HepG2 (cell line): Measurements from ENCODE around the gene ME3. TPM values are rescaled to one million over a fixed set of nuclear protein-coding genes. Genes with fewer than 3 reads are reported as not detected.

Source experiments
- ATAC-seq: fragments of 200-7000 bp; cut with Tn5 transposase; 3 replicates; pipeline ENCODE4 v1.9.1; 2020; ENCODE audit warnings: mild to moderate bottlenecking, moderate library complexity
- BruUV-seq: library from RNA; stranded (reverse); fragments of 400-500 nt; replicated peaks from 2 replicates; lab custom pipeline; 2021; lab: Mats Ljungman, UMichigan
- CTCF ChIA-PET: fragments of 300-600 bp; formaldehyde crosslinking; extraction: SDS; loops from one replicate; lab custom pipeline; 2021; ENCODE audit warnings: low total read pairs, inconsistent platforms, low intra/inter-chr PET ratio; lab: Yijun Ruan, JAX
- POLR2A ChIA-PET: fragments of 350-600 bp; sonication (Branson Sonifier 250); formaldehyde crosslinking; loops from one replicate; lab custom pipeline; 2020; ENCODE audit warnings: antibody characterized with exemption, inconsistent platforms; lab: Yijun Ruan, JAX
- DNase-seq: peaks from one replicate; pipeline ENCODE4 v3.0.0-alpha.2; 2015; ENCODE audit warnings: low spot score
- FAIRE-seq: peaks from 3 replicates; lab custom pipeline; 2011; peaks lifted over from hg19 to GRCh38; lab: Jason Lieb, UNC
- H2AFZ ChIP-seq: one replicate; pipeline ENCODE4 v1.6.1; 2011; ENCODE audit warnings: low read length, inconsistent platforms
- H3K27ac ChIP-seq: fragments of 300-600 bp; 3 replicates; pipeline ENCODE4 v1.8.0; 2011; ENCODE audit warnings: mixed run types, mild to moderate bottlenecking, mixed read lengths, low read length, inconsistent platforms; ENCODE audit not compliant: insufficient read depth; ENCODE audit errors: extremely low read length
- H3K27me3 ChIP-seq, 2 experiments: fragments of 200-600 bp in 1 of 2; 2 replicates in 1 of 2; 3 replicates in 1 of 2; pipeline versions ENCODE4 v1.6.0 to v1.8.0; 2011; ENCODE audit warnings: low read length in 2 of 2, mild to moderate bottlenecking in 2 of 2, moderate library complexity in 2 of 2, inconsistent platforms in 1 of 2; ENCODE audit not compliant: insufficient read depth in 2 of 2, control insufficient read depth in 1 of 2
- H3K36me3 ChIP-seq, 2 experiments: fragments of 200-600 bp in 1 of 2; replicated peaks in 1 of 2; 2 replicates in 1 of 2; 3 replicates in 1 of 2; pipeline versions ENCODE4 v1.5.1 to v1.8.0; 2011; ENCODE audit warnings: low read length in 2 of 2, inconsistent platforms in 1 of 2; ENCODE audit not compliant: insufficient read depth in 2 of 2, control insufficient read depth in 1 of 2
- H3K4me1 ChIP-seq: 2 replicates; pipeline ENCODE4 v1.5.1; 2012; ENCODE audit warnings: low read length, inconsistent platforms; ENCODE audit not compliant: insufficient read depth
- H3K4me2 ChIP-seq: 2 replicates; pipeline ENCODE4 v1.6.0; 2011; ENCODE audit warnings: low read depth, low read length, inconsistent platforms
- H3K4me3 ChIP-seq, 3 experiments: fragments of 200-600 bp in 1 of 3; sonication (generic), shearing (Covaris generic) in 1 of 3; replicated peaks in 1 of 3; 2 replicates each; pipeline ENCODE4 v1.5.1; 2011 to 2016; ENCODE audit warnings: low read length in 3 of 3, inconsistent platforms in 2 of 3, low read depth in 2 of 3, mild to moderate bottlenecking in 2 of 3, control low read depth in 1 of 3, mixed read lengths in 1 of 3; ENCODE audit not compliant: insufficient read depth in 1 of 3
- H3K79me2 ChIP-seq: one replicate; pipeline ENCODE4 v1.6.1; 2011; ENCODE audit warnings: low read length, inconsistent platforms; ENCODE audit not compliant: insufficient read depth
- H3K9ac ChIP-seq: 2 replicates; pipeline ENCODE4 v1.6.0; 2011; ENCODE audit warnings: mild to moderate bottlenecking, low read depth, low read length, inconsistent platforms; ENCODE audit not compliant: insufficient read depth
- H3K9me3 ChIP-seq: 2 replicates; pipeline ENCODE4 v1.5.1; 2012; ENCODE audit warnings: mild to moderate bottlenecking, low read length
- H4K20me1 ChIP-seq: 2 replicates; pipeline ENCODE4 v1.6.0; 2011; ENCODE audit warnings: inconsistent platforms, mild to moderate bottlenecking, low read length, moderate library complexity; ENCODE audit not compliant: insufficient read depth
- ARID5B ChIP-seq: IDR thresholded peaks from 2 replicates; pipeline ENCODE4 v1.4.0; 2020; ENCODE audit warnings: mild to moderate bottlenecking, missing genetic modification reagents
- ATF7 ChIP-seq, 2 experiments: fragments of 450-650 bp in 1 of 2; sonication (generic) in 1 of 2; formaldehyde crosslinking in 1 of 2; IDR thresholded peaks; 2 replicates each; pipeline versions ENCODE4 v1.4.0 to v1.6.1; 2016 to 2020; ENCODE audit warnings: antibody characterized with exemption in 1 of 2, mild to moderate bottlenecking in 1 of 2, missing genetic modification reagents in 1 of 2
- CEBPG ChIP-seq: IDR thresholded peaks from 2 replicates; pipeline ENCODE4 v1.6.1; 2016
- CTCF ChIP-seq: sonication (generic); formaldehyde crosslinking; IDR thresholded peaks from 2 replicates; pipeline ENCODE4 v1.5.0; 2020; ENCODE audit warnings: mild to moderate bottlenecking, missing genetic modification reagents, moderate library complexity
- ISL2 ChIP-seq: sonication (generic); formaldehyde crosslinking; IDR thresholded peaks from 2 replicates; pipeline ENCODE4 v1.5.0; 2020; ENCODE audit warnings: missing genetic modification reagents
- NBN ChIP-seq: fragments of 450-650 bp; conservative IDR thresholded peaks from 2 replicates; pipeline ENCODE4 v1.6.1; 2017
- PCBP2 ChIP-seq: fragments of 200-400 bp; formaldehyde crosslinking; optimal IDR thresholded peaks from 2 replicates; pipeline ENCODE3; 2018; ENCODE audit warnings: low read length, low read depth; ENCODE audit not compliant: poor library complexity, severe bottlenecking
- RARG ChIP-seq: sonication (generic); formaldehyde crosslinking; IDR thresholded peaks from 2 replicates; pipeline ENCODE4 v1.4.0; 2020; ENCODE audit warnings: low read depth, mild to moderate bottlenecking, missing genetic modification reagents
- RXRB ChIP-seq: IDR thresholded peaks from 2 replicates; pipeline ENCODE4 v1.6.1; 2016; ENCODE audit warnings: borderline replicate concordance, missing genetic modification reagents, missing compliant biosample characterization
- SOX6 ChIP-seq, 2 experiments: fragments of 450-650 bp in 1 of 2; sonication (generic) in 1 of 2; formaldehyde crosslinking in 1 of 2; IDR thresholded peaks; 2 replicates each; pipeline versions ENCODE4 v1.4.0 to v1.6.1; 2017 to 2020; ENCODE audit warnings: antibody characterized with exemption in 1 of 2, mild to moderate bottlenecking in 1 of 2, missing genetic modification reagents in 1 of 2
- TBX2 ChIP-seq: sonication (generic); formaldehyde crosslinking; IDR thresholded peaks from 2 replicates; pipeline ENCODE4 v1.5.0; 2020; ENCODE audit warnings: missing genetic modification reagents, mild to moderate bottlenecking, borderline replicate concordance
- TIGD3 ChIP-seq: sonication (generic); formaldehyde crosslinking; IDR thresholded peaks from 2 replicates; pipeline ENCODE4 v1.5.1; 2020; ENCODE audit warnings: mild to moderate bottlenecking, missing genetic modification reagents, borderline replicate concordance
- ZC3H4 ChIP-seq: sonication (generic); formaldehyde crosslinking; IDR thresholded peaks from 2 replicates; pipeline ENCODE4 v1.4.0; 2020; ENCODE audit warnings: missing genetic modification reagents, borderline replicate concordance
- ZGPAT ChIP-seq: IDR thresholded peaks from 2 replicates; pipeline ENCODE4 v1.6.1; 2016; ENCODE audit warnings: mild to moderate bottlenecking
- ZNF563 ChIP-seq: sonication (generic); formaldehyde crosslinking; IDR thresholded peaks from 2 replicates; pipeline ENCODE4 v1.8.0; 2022; ENCODE audit warnings: mild to moderate bottlenecking, moderate library complexity, missing genetic modification reagents
- ZNF878 ChIP-seq: sonication (generic); formaldehyde crosslinking; IDR thresholded peaks from 2 replicates; pipeline ENCODE4 v1.8.1; 2023; ENCODE audit warnings: mild to moderate bottlenecking, missing genetic modification reagents, moderate library complexity
- WGBS: methylation state at CpG from one replicate; pipeline ENCODE4 v1.1.6; 2017; ENCODE audit warnings: low lambda C conversion rate; 5-methylcytosine and 5-hydroxymethylcytosine counted together
- in situ Hi-C: cut with HindIII; loops from 2 replicates; pipeline ENCODE4 v1.10.0; 2017; ENCODE audit warnings: low pct_unique_long_range_greater_than_20kb; ENCODE audit not compliant: extremely low pct_ligation_motif_present
- intact Hi-C: fragments of 100-400 bp; cut with micrococcal nuclease; formaldehyde crosslinking; loops from one replicate; pipeline ENCODE4 v1.10.0; 2022; ENCODE audit not compliant: unreplicated experiment
- polyA plus RNA-seq, 8 experiments: library from polyadenylated mRNA; depleted of rRNA in 3 of 8; stranded (reverse) in 7 of 8; unstranded in 1 of 8; fragments of >200 nt; fragmentation: Illumina TruSeq in 4 of 8; extraction: Trizol in 4 of 8; gene quantifications; 2 replicates each; pipeline versions ENCODE4 v1.2.1 to v1.2.3, GENCODE V29; 2011 to 2016; ENCODE audit warnings: low read depth in 4 of 8, missing spikeins in 1 of 8, mixed read lengths in 1 of 8; ENCODE audit not compliant: insufficient read depth in 1 of 8
- total RNA-seq, 5 experiments: library from RNA; depleted of rRNA; stranded (reverse); fragments of >200 nt; fragmentation: Illumina TruSeq; extraction: Trizol; gene quantifications; 2 replicates each; pipeline ENCODE4 v1.2.3, GENCODE V29; 2016; ENCODE audit warnings: low read depth in 1 of 5

Gene ME3
- total and polyA plus RNA-seq, 2 of the 13 experiments (the other 11 are each of a cell fraction or from before 2014, with no cell fraction given): not detected

GRCh38 chr11:86499723-86500129, 172.7 kb downstream of the ME3 start:
- ChIA-PET CTCF (no interaction called here), POLR2A (interaction anchor here (1.1 to 2.0 kb wide), 4 partner anchors 14 to 23 kb away, joined by 3 to 8 read pairs (median 6); no protein-coding TSS in a partner anchor)
- ATAC-seq: peak; percentile 88
- no peaks in the 10 kb centered on the region for H3K79me2 ChIP-seq
- H3K4me2 ChIP-seq: 0 out of 2 replicates have a peak overlapping the region, but pooled peaks have one; percentile 6
- WGBS: 0% methylated on average over 3 of the region's 4 CpGs
- in situ Hi-C loops: no loop called here
- H2AFZ ChIP-seq: no peak overlapping the region
- no peaks in the 10 kb centered on the region; a peak in 1 of 5 replicates for H3K27me3 ChIP-seq
- no peak overlapping the region for H3K4me3 ChIP-seq
- no peaks in the 10 kb centered on the region for H3K36me3 ChIP-seq
- intact Hi-C loops: no loop called here
- no peak overlapping the region for H3K27ac ChIP-seq
- no peaks in the 10 kb centered on the region for H4K20me1 ChIP-seq
- BruUV-seq: no TSS peak
- H3K4me1 ChIP-seq: peaks cover 20% of the 10 kb centered on the region
- H3K9me3 ChIP-seq: no peaks in the 10 kb centered on the region
- peak; percentile 87 for FAIRE-seq
- DNase-seq: peak; percentile 73
- H3K9ac ChIP-seq: no peak overlapping the region
- no peak for TF ChIP-seq ATF7 (IDR thresholded peaks at IDR 0.05)
- TF ChIP-seq ATF7 (CRISPR knock-in tag; IDR thresholded peaks at IDR 0.05): no peak
- TF ChIP-seq NBN: no peak
- no peak for TF ChIP-seq SOX6 (IDR thresholded peaks at IDR 0.05)
- TF ChIP-seq SOX6 (CRISPR knock-in tag; IDR thresholded peaks at IDR 0.05): peak; percentile 68
- TF ChIP-seq ZGPAT (CRISPR knock-in tag): 0 out of 2 replicates have a peak, but pooled peaks have one; percentile 53
- TF ChIP-seq ZC3H4 (CRISPR knock-in tag): no peak
- no peak for TF ChIP-seq CTCF (CRISPR knock-in tag)
- no peak for TF ChIP-seq RARG
- TF ChIP-seq TBX2 (CRISPR knock-in tag): peak; percentile 27; the same call in 1 of the 2 replicates
- peak; percentile 35; the same call in 1 of the 2 replicates for TF ChIP-seq RXRB (CRISPR knock-in tag)
- no peak for TF ChIP-seq PCBP2
- no peak for TF ChIP-seq ZNF563
- peak; percentile 85 for TF ChIP-seq ARID5B
- peak; percentile 65; the same call in 1 of the 2 replicates for TF ChIP-seq ISL2 (CRISPR knock-in tag)
- TF ChIP-seq CEBPG (CRISPR knock-in tag): peak; percentile 31; the same call in 1 of the 2 replicates
- TF ChIP-seq ZNF878 (CRISPR knock-in tag): peak; percentile 44; the same call in 1 of the 2 replicates
- TF ChIP-seq TIGD3 (CRISPR knock-in tag): no peak
